ENCODE measurements around the gene UMODL1. TPM values are rescaled to one million over a fixed set of nuclear protein-coding genes. Genes with fewer than 3 reads are reported as not detected.
A peak's percentile ranks its signal among the peaks of the same experiment; 100 is the strongest.

UMODL1 gene
- total RNA-seq, 1 donor from 2014 or later, result not detected

- DNase-seq (ENCODE audit: low spot score in 2 of 2) (no peak), FAIRE-seq (no peak)
Observed at GRCh38 chr21:42039470-42039901, 31.6 kb upstream of the UMODL1 start.

- FAIRE-seq, result no peak
- DNase-seq (ENCODE audit: low spot score in 2 of 2), result no peak
Observed at GRCh38 chr21:42039911-42040351, 31.2 kb upstream of the UMODL1 start.

- DNase-seq (ENCODE audit: low spot score in 2 of 2) (no peak), FAIRE-seq (no peak)
Observed at GRCh38 chr21:42040411-42041180, 30.5 kb upstream of the UMODL1 start.

GRCh38 chr21:42041246-42041645 lies 29.9 kb upstream of the UMODL1 start:
- DNase-seq (ENCODE audit: low spot score in 2 of 2) (no peak), FAIRE-seq (no peak)

GRCh38 chr21:42041711-42042110 lies 29.4 kb upstream of the UMODL1 start:
- no peak for FAIRE-seq

GRCh38 chr21:42042651-42043050 lies 28.5 kb upstream of the UMODL1 start:
- no peak for DNase-seq (ENCODE audit: low spot score in 2 of 2)
- no peak for FAIRE-seq

More at GRCh38 chr21:42041711-42042110, 29.4 kb upstream of the UMODL1 start:
- DNase-seq (ENCODE audit: low spot score in 2 of 2), result no peak

- no peak for FAIRE-seq
Observed at GRCh38 chr21:42043201-42043895, 27.8 kb upstream of the UMODL1 start.

GRCh38 chr21:42043961-42044360 lies 27.2 kb upstream of the UMODL1 start:
- DNase-seq (ENCODE audit: low spot score in 2 of 2) (no peak), FAIRE-seq (no peak)

More at GRCh38 chr21:42043201-42043895, 27.8 kb upstream of the UMODL1 start:
- DNase-seq (ENCODE audit: low spot score in 2 of 2), result no peak

- FAIRE-seq (no peak), DNase-seq (ENCODE audit: low spot score in 2 of 2) (no peak)
Observed at GRCh38 chr21:42044871-42045495, 26.1 kb upstream of the UMODL1 start.

- FAIRE-seq, result no peak
- DNase-seq (ENCODE audit: low spot score in 2 of 2), result peak in 1 of 2 donors; percentile 48
Observed at GRCh38 chr21:42047821-42048613, 23.1 kb upstream of the UMODL1 start.

GRCh38 chr21:42048870-42049577 lies 22.1 kb upstream of the UMODL1 start:
- DNase-seq (ENCODE audit: low spot score in 2 of 2) (no peak), FAIRE-seq (no peak)

GRCh38 chr21:42049578-42050430 lies 21.3 kb upstream of the UMODL1 start:
- FAIRE-seq, result no peak
- DNase-seq (ENCODE audit: low spot score in 2 of 2), result no peak

GRCh38 chr21:42051788-42052187 lies 19.3 kb upstream of the UMODL1 start:
- FAIRE-seq (no peak), DNase-seq (ENCODE audit: low spot score in 2 of 2) (no peak)

- DNase-seq (ENCODE audit: low spot score in 2 of 2), result no peak
- FAIRE-seq, result no peak
Observed at GRCh38 chr21:42055425-42055824, 15.7 kb upstream of the UMODL1 start.

GRCh38 chr21:42056468-42056867 lies 14.6 kb upstream of the UMODL1 start:
- DNase-seq (ENCODE audit: low spot score in 2 of 2) (no peak), FAIRE-seq (no peak)

- no peak for FAIRE-seq
- no peak for DNase-seq (ENCODE audit: low spot score in 2 of 2)
Observed at GRCh38 chr21:42056996-42057689, 14.0 kb upstream of the UMODL1 start.

GRCh38 chr21:42057851-42058437 lies 13.2 kb upstream of the UMODL1 start:
- FAIRE-seq (no peak), DNase-seq (ENCODE audit: low spot score in 2 of 2) (no peak)

- DNase-seq (ENCODE audit: low spot score in 2 of 2), result no peak
- FAIRE-seq, result no peak
Observed at GRCh38 chr21:42058631-42059111, 12.4 kb upstream of the UMODL1 start.

All from frontal cortex (tissue), 4 donors.